GM12878 (cell line): ENCODE results near the gene MCC. TPM values are rescaled to one million over a fixed set of nuclear protein-coding genes. Genes with fewer than 3 reads are reported as not detected.

Source experiments
- ATAC-seq: fragments of 200-7000 bp; cut with Tn5 transposase; 3 replicates; pipeline ENCODE4 v1.9.1; 2020; ENCODE audit warnings: mild to moderate bottlenecking, moderate library complexity
- BruUV-seq: library from RNA; stranded (reverse); fragments of 400-500 nt; replicated peaks from 2 replicates; lab custom pipeline; 2021; lab: Mats Ljungman, UMichigan
- CTCF ChIA-PET: fragments of 300-600 bp; sonication (Branson Sonifier 250); formaldehyde crosslinking; extraction: SDS; loops from one replicate; lab custom pipeline; 2021; ENCODE audit warnings: inconsistent platforms; lab: Yijun Ruan, JAX
- POLR2A ChIA-PET: fragments of 350-600 bp; formaldehyde crosslinking; extraction: SDS; loops from one replicate; lab custom pipeline; 2021; ENCODE audit warnings: inconsistent platforms; lab: Charles Lee
- RAD21 ChIA-PET: fragments of 300-600 bp; sonication (Branson Sonifier 250); formaldehyde crosslinking; loops from one replicate; lab custom pipeline; 2023; ENCODE audit warnings: antibody characterized with exemption; ENCODE audit not compliant: unreplicated experiment; lab: Charles Lee
- SMC1A ChIA-PET: fragments of 300-600 bp; sonication (Branson Sonifier 250); formaldehyde crosslinking; loops from one replicate; lab custom pipeline; 2023; ENCODE audit not compliant: unreplicated experiment, uncharacterized antibody; lab: Charles Lee
- DNase-seq: peaks from one replicate; pipeline ENCODE4 v3.0.0-alpha.2; 2011; ENCODE audit warnings: low read depth, low spot score
- FAIRE-seq: peaks from 3 replicates; lab custom pipeline; 2011; peaks lifted over from hg19 to GRCh38; lab: Jason Lieb, UNC
- H2AFZ ChIP-seq: 2 replicates; pipeline ENCODE4 v1.6.0; 2011; ENCODE audit warnings: low read depth, low read length, control low read depth; ENCODE audit not compliant: control insufficient read depth
- H3K27ac ChIP-seq: 2 replicates; pipeline ENCODE4 v1.5.1; 2011; ENCODE audit warnings: control low read depth; ENCODE audit not compliant: control insufficient read depth, insufficient read depth
- H3K27me3 ChIP-seq, 2 experiments: replicated peaks in 1 of 2; 2 replicates each; pipeline versions ENCODE4 v1.6.0 to v1.6.1; 2011; ENCODE audit warnings: low read length in 1 of 2; ENCODE audit not compliant: control insufficient read depth in 2 of 2, insufficient read depth in 2 of 2
- H3K36me3 ChIP-seq, 2 experiments: 2 replicates each; pipeline ENCODE4 v1.5.1; 2011; ENCODE audit warnings: low read length in 1 of 2; ENCODE audit not compliant: control insufficient read depth in 2 of 2, insufficient read depth in 2 of 2
- H3K4me1 ChIP-seq: 2 replicates; pipeline ENCODE4 v1.6.1; 2011; ENCODE audit warnings: mild to moderate bottlenecking, low read length, moderate library complexity, mixed read lengths; ENCODE audit not compliant: control insufficient read depth, insufficient read depth
- H3K4me2 ChIP-seq: 2 replicates; pipeline ENCODE4 v1.6.0; 2011; ENCODE audit warnings: control low read depth; ENCODE audit not compliant: control insufficient read depth, insufficient read depth
- H3K4me3 ChIP-seq: fragments of 200-600 bp; sonication (generic); 2 replicates; pipeline ENCODE4 v1.5.1; 2016
- H3K79me2 ChIP-seq: 2 replicates; pipeline ENCODE4 v1.6.0; 2011; ENCODE audit warnings: low read length; ENCODE audit not compliant: control insufficient read depth, insufficient read depth
- H3K9ac ChIP-seq: 2 replicates; pipeline ENCODE4 v1.8.0; 2011; ENCODE audit warnings: low read length, control low read depth, mixed read lengths; ENCODE audit not compliant: control insufficient read depth, insufficient read depth
- H3K9me3 ChIP-seq: replicated peaks from 3 replicates; pipeline ENCODE4 v1.5.1; 2011; ENCODE audit warnings: mild to moderate bottlenecking, low read length; ENCODE audit not compliant: control insufficient read depth, insufficient read depth
- H4K20me1 ChIP-seq: 2 replicates; pipeline ENCODE4 v1.6.0; 2011; ENCODE audit not compliant: control insufficient read depth, insufficient read depth
- BRCA1 ChIP-seq: IDR thresholded peaks from 2 replicates; pipeline ENCODE4 v1.6.1; 2011; ENCODE audit warnings: low read depth, low read length, improper control_type of control experiment
- CBX5 ChIP-seq: sonication (generic); IDR thresholded peaks from 2 replicates; pipeline ENCODE4 v1.6.1; 2016; ENCODE audit warnings: low read depth, moderate library complexity, mild to moderate bottlenecking, inconsistent platforms
- CHD1 ChIP-seq: IDR thresholded peaks from 2 replicates; pipeline ENCODE4 v1.6.1; 2012; ENCODE audit warnings: low read depth, low read length, improper control_type of control experiment
- EP300 ChIP-seq, 2 experiments: fragments of 150-350 bp in 1 of 2; IDR thresholded peaks; 2 replicates each; pipeline ENCODE4 v1.6.1; 2011 to 2012; ENCODE audit warnings: low read depth in 2 of 2, low read length in 2 of 2, borderline replicate concordance in 1 of 2, improper control_type of control experiment in 1 of 2, inconsistent platforms in 1 of 2; ENCODE audit not compliant: control insufficient read depth in 1 of 2
- IRF3 ChIP-seq: fragments of 450-650 bp; IDR thresholded peaks from 2 replicates; pipeline ENCODE4 v1.6.1; 2014; ENCODE audit warnings: mild to moderate bottlenecking
- KLF5 ChIP-seq: fragments of 450-650 bp; IDR thresholded peaks from 2 replicates; pipeline ENCODE4 v1.6.1; 2014; ENCODE audit warnings: mild to moderate bottlenecking; ENCODE audit not compliant: partially characterized antibody
- MLLT1 ChIP-seq: fragments of 450-650 bp; IDR thresholded peaks from 2 replicates; pipeline ENCODE4 v1.6.1; 2016; ENCODE audit warnings: mild to moderate bottlenecking
- MYB ChIP-seq: fragments of 150-350 bp; IDR thresholded peaks from 2 replicates; pipeline ENCODE4 v1.6.1; 2014; ENCODE audit warnings: mild to moderate bottlenecking, low read depth, low read length, borderline replicate concordance
- NKRF ChIP-seq: fragments of 450-650 bp; conservative IDR thresholded peaks from 2 replicates; pipeline ENCODE4 v1.6.1; 2017; ENCODE audit warnings: mild to moderate bottlenecking, moderate library complexity
- POLR2AphosphoS5 ChIP-seq: IDR thresholded peaks from 2 replicates; pipeline ENCODE4 v1.6.1; 2011; ENCODE audit warnings: mild to moderate bottlenecking, low read length, inconsistent platforms
- RELA ChIP-seq: fragments of 450-650 bp; IDR thresholded peaks from 2 replicates; pipeline ENCODE4 v1.8.0; 2014; ENCODE audit warnings: borderline replicate concordance; ENCODE audit not compliant: partially characterized antibody
- SIN3A ChIP-seq: IDR thresholded peaks from 2 replicates; pipeline ENCODE4 v1.6.1; 2012; ENCODE audit warnings: low read depth, low read length, improper control_type of control experiment
- SKIL ChIP-seq: fragments of 450-650 bp; IDR thresholded peaks from 2 replicates; pipeline ENCODE4 v1.6.1; 2017; ENCODE audit warnings: mild to moderate bottlenecking, low read depth, inconsistent platforms; ENCODE audit not compliant: poor library complexity, severe bottlenecking
- STAT3 ChIP-seq: IDR thresholded peaks from 2 replicates; pipeline ENCODE4 v1.6.1; 2011; ENCODE audit warnings: low read depth, low read length, improper control_type of control experiment
- ZNF274 ChIP-seq: IDR thresholded peaks from one replicate; pipeline ENCODE4 v1.8.0; 2011; ENCODE audit not compliant: insufficient read length, insufficient read depth
- WGBS: methylation state at CpG from one replicate; pipeline ENCODE4 v1.1.6; 2016; ENCODE audit warnings: low lambda C conversion rate; ENCODE audit not compliant: insufficient replicate concordance, insufficient coverage; ENCODE audit errors: missing lambda C conversion rate; 5-methylcytosine and 5-hydroxymethylcytosine counted together
- in situ Hi-C: fragments of 300-500 bp; cut with MboI; formaldehyde crosslinking; loops from 9 replicates; pipeline ENCODE4 v1.14.3; 2018; ENCODE audit warnings: mixed read lengths
- intact Hi-C: fragments of 100-400 bp; cut with micrococcal nuclease; formaldehyde crosslinking; loops from one replicate; pipeline ENCODE4 v1.14.2; 2022; ENCODE audit not compliant: unreplicated experiment
- polyA plus RNA-seq, 11 experiments: library from polyadenylated mRNA; depleted of rRNA in 4 of 11; unstranded in 6 of 11; stranded (reverse) in 5 of 11; fragments of >200 nt; fragmentation: Nextera tagmentation in 4 of 11; fragmentation: Illumina TruSeq in 1 of 11; extraction: Ambion mirVana in 4 of 11; extraction: Trizol in 1 of 11; gene quantifications; 1 replicate in 1 of 11; 2 replicates in 10 of 11; pipeline versions ENCODE4 v1.2.1 to v1.2.3, GENCODE V29; 2011 to 2016; ENCODE audit warnings: inconsistent platforms in 2 of 11, missing spikeins in 2 of 11, low read depth in 1 of 11
- total RNA-seq, 4 experiments: library from RNA; depleted of rRNA in 3 of 4; stranded (reverse); fragments of >200 nt in 3 of 4; fragmentation: Illumina TruSeq in 1 of 4; extraction: Trizol in 1 of 4; gene quantifications; 2 replicates each; pipeline versions ENCODE4 v1.2.1 to v1.2.3, GENCODE V29; 2013 to 2021
- TF ChIP-seq, protein P1 (sequence below): fragments of 450-650 bp; IDR thresholded peaks from 2 replicates; pipeline ENCODE4 v1.6.1; 2016; ENCODE audit warnings: mild to moderate bottlenecking

MCC gene
- total and polyA plus RNA-seq, 10 of the 15 experiments (the other 5 are each of a cell fraction or from before 2014, with no cell fraction given): 0.03 to 0.86 (median 0.16) TPM

DNA sequence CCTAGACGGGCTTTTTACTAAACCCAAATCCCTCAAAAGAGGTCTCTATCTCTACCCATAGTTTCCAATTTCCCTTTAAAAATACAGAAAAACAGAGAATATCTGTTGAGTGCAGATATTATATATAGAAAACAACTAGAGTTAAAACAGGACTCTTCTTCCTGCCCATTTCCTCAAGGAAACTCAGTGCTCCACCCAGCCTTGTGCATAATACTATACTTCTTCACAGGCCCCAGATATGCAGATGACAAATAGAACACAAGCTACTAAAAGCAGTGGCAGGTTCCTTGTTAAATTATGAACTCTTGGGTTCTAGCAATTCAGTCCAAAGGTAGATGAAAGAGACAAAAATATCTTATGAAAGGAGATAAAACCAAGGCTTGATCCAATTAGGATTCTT lies 253.7 kb downstream of the MCC start (continued):
- no peak for TF ChIP-seq SKIL

GRCh38 chr5:113233606-113234005 lies 254.6 kb downstream of the MCC start:
- H3K27me3 ChIP-seq: peaks cover 0 to 3% of the 10 kb centered on the region in 2 experiments; a peak in 1 of 4 replicates
- in situ Hi-C loops (no loop called here), intact Hi-C loops (no loop called here)
- no peak overlapping the region for H3K9ac ChIP-seq
- H2AFZ ChIP-seq: no peak overlapping the region
- ChIA-PET SMC1A (no interaction called here), POLR2A (no interaction called here), RAD21 (no interaction called here), CTCF (no interaction called here)
- no peak overlapping the region for H3K4me3 ChIP-seq
- H3K4me1 ChIP-seq: no peaks in the 10 kb centered on the region
- ATAC-seq: no peak
- no peak overlapping the region for H3K27ac ChIP-seq
- H3K9me3 ChIP-seq: no peaks in the 10 kb centered on the region
- no peak overlapping the region for H3K4me2 ChIP-seq
- H4K20me1 ChIP-seq: no peaks in the 10 kb centered on the region
- no peaks in the 10 kb centered on the region for H3K36me3 ChIP-seq
- FAIRE-seq: no peak
- 80% methylated on average over 1 of the region's 1 CpG for WGBS
- no peaks in the 10 kb centered on the region for H3K79me2 ChIP-seq
- no TSS peak for BruUV-seq
- no peak for DNase-seq
- TF ChIP-seq STAT3: no peak
- no peak for TF ChIP-seq NKRF
- TF ChIP-seq MLLT1: no peak
- TF ChIP-seq SIN3A: no peak
- TF ChIP-seq, protein P1, sequence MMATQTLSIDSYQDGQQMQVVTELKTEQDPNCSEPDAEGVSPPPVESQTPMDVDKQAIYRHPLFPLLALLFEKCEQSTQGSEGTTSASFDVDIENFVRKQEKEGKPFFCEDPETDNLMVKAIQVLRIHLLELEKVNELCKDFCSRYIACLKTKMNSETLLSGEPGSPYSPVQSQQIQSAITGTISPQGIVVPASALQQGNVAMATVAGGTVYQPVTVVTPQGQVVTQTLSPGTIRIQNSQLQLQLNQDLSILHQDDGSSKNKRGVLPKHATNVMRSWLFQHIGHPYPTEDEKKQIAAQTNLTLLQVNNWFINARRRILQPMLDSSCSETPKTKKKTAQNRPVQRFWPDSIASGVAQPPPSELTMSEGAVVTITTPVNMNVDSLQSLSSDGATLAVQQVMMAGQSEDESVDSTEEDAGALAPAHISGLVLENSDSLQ: no peak
- no peak for TF ChIP-seq BRCA1
- TF ChIP-seq RELA: no peak
- no peak for TF ChIP-seq KLF5
- no peak for TF ChIP-seq MYB
- TF ChIP-seq POLR2AphosphoS5: no peak
- no peak for TF ChIP-seq EP300 (IDR thresholded peaks at IDR 0.05; ENCODE audit: borderline replicate concordance in 1 of 2, control insufficient read depth in 1 of 2, low read depth in 2 of 2, low read length in 2 of 2)
- no peak for TF ChIP-seq ZNF274
- TF ChIP-seq CBX5: no peak
- TF ChIP-seq IRF3: no peak
- TF ChIP-seq CHD1: no peak
